HL-60 (cell line): ENCODE measurements around the gene GPHB5.

Experiments used
- DNase-seq, 2 experiments: peaks; one replicate each; pipeline ENCODE4 v3.0.0-alpha.2; 2010 to 2020; ENCODE audit warnings: low read depth in 1 of 2, low spot score in 1 of 2
- H3K27ac ChIP-seq: fragments of 250-450 bp; sonication (Bioruptor Pico); replicated peaks from 2 replicates; pipeline ENCODE4 v1.5.1; 2020; ENCODE audit warnings: mild to moderate bottlenecking, moderate library complexity
- H3K27me3 ChIP-seq: fragments of 250-450 bp; sonication (Bioruptor Pico); 2 replicates; pipeline ENCODE4 v1.5.1; 2021; ENCODE audit warnings: mild to moderate bottlenecking, moderate library complexity; ENCODE audit not compliant: insufficient read depth, poor library complexity, severe bottlenecking
- H3K4me3 ChIP-seq: replicated peaks from 2 replicates; pipeline ENCODE4 v1.5.1; 2011; ENCODE audit warnings: mild to moderate bottlenecking, control low read depth, low read length; ENCODE audit not compliant: insufficient read depth
- CTCF ChIP-seq: IDR thresholded peaks from one replicate; pipeline ENCODE4 v1.5.1; 2011; ENCODE audit warnings: low read length, control low read depth, inconsistent platforms; ENCODE audit not compliant: insufficient read depth
- GABPA ChIP-seq: IDR thresholded peaks from 2 replicates; pipeline ENCODE4 v1.6.1; 2012; ENCODE audit warnings: low read depth
- POLR2AphosphoS5 ChIP-seq: IDR thresholded peaks from 2 replicates; pipeline ENCODE4 v1.6.1; 2012; ENCODE audit warnings: low read depth
- REST ChIP-seq: IDR thresholded peaks from 2 replicates; pipeline ENCODE4 v1.6.1; 2012; ENCODE audit warnings: low read depth; ENCODE audit not compliant: insufficient replicate concordance
- SPI1 ChIP-seq: IDR thresholded peaks from 2 replicates; pipeline ENCODE4 v1.6.1; 2012; ENCODE audit warnings: low read depth, mild to moderate bottlenecking, borderline replicate concordance

GPHB5 gene

GRCh38 chr14:63326840-63327239 is 8.1 kb upstream of the GPHB5 start:
- no peak overlapping the region for H3K27ac ChIP-seq
- H3K4me3 ChIP-seq: no peak overlapping the region
- no peaks in the 10 kb centered on the region for H3K27me3 ChIP-seq
- no peak for DNase-seq
- no peak for TF ChIP-seq POLR2AphosphoS5
- no peak for TF ChIP-seq REST
- no peak for TF ChIP-seq GABPA
- no peak for TF ChIP-seq SPI1
- TF ChIP-seq CTCF: no peak

GRCh38 chr14:63322897-63323573 is 4.3 kb upstream of the GPHB5 start:
- DNase-seq: no peak
- TF ChIP-seq POLR2AphosphoS5 (no peak), SPI1 (no peak), GABPA (no peak), REST (no peak), CTCF (no peak)
- Histone ChIP-seq H3K4me3 (no peak overlapping the region), H3K27me3 (peaks cover 2% of the 10 kb centered on the region), H3K27ac (no peak overlapping the region)

GRCh38 chr14:63322472-63322871 is 3.7 kb upstream of the GPHB5 start:
- DNase-seq: no peak
- peaks cover 2% of the 10 kb centered on the region for H3K27me3 ChIP-seq
- no peak overlapping the region for H3K4me3 ChIP-seq
- TF ChIP-seq SPI1 (no peak), CTCF (no peak), REST (no peak), GABPA (no peak), POLR2AphosphoS5 (no peak)
- H3K27ac ChIP-seq: no peak overlapping the region
